ENCODE measurements around the gene GCK. TPM values are rescaled to one million over a fixed set of nuclear protein-coding genes. Genes with fewer than 3 reads are reported as not detected.

GCK gene
- total and polyA plus RNA-seq, 2 donors (not counting 3 experiments of a cell fraction or from before 2014, with no cell fraction given) = 0.17 to 0.51 TPM

- no peak overlapping the region for H3K4me3 ChIP-seq (replicated peaks in 1 of 3; ENCODE audit: insufficient read depth in 1 of 3, low read depth in 1 of 3, low read length in 3 of 3)
- H3K9me1 ChIP-seq (replicated peaks; ENCODE audit: control insufficient read depth, extremely low read depth, insufficient read depth, low read length) = no peaks in the 10 kb centered on the region
- H3K27ac ChIP-seq (ENCODE audit: insufficient read depth, low read depth, low read length) = no peak overlapping the region
- no peak overlapping the region for H2AFZ ChIP-seq (ENCODE audit: low read depth, low read length)
- no peaks in the 10 kb centered on the region for H4K20me1 ChIP-seq (replicated peaks; ENCODE audit: control insufficient read depth, extremely low read depth, insufficient read depth, low read length)
- H3K36me3 ChIP-seq (ENCODE audit: control insufficient read depth in 2 of 2, extremely low read depth in 1 of 2, insufficient read depth in 2 of 2, low read length in 2 of 2) = no peaks in the 10 kb centered on the region
- no TSS peak for BruUV-seq (replicated peaks)
- POLR2A ChIA-PET = no interaction called here
- dilution Hi-C loops (cut with MboI; ENCODE audit: extremely low pct_ligation_motif_present, low sequenced_read_pairs) (no loop called here), intact Hi-C loops (cut with micrococcal nuclease) (no loop called here)
- H3K9ac ChIP-seq (replicated peaks; ENCODE audit: extremely low read depth, insufficient read depth, low read length) = no peak overlapping the region
- FAIRE-seq (no peak), DNase-seq (ENCODE audit: low read depth, low spot score) (no peak)
- no peaks in the 10 kb centered on the region for H3K79me2 ChIP-seq (ENCODE audit: control insufficient read depth, insufficient read depth, low read length)
- H3K4me2 ChIP-seq (ENCODE audit: insufficient read depth, low read length) = no peak overlapping the region
- no peak for TF ChIP-seq JUN (IDR thresholded peaks at IDR 0.05; ENCODE audit: borderline replicate concordance, insufficient read depth, insufficient read length, low read depth)
- H3K27me3 ChIP-seq (ENCODE audit: control insufficient read depth in 2 of 2, insufficient read depth in 2 of 2, low read length in 2 of 2) = peaks cover 3 to 6% of the 10 kb centered on the region in 2 experiments
- CTCF ChIA-PET = no interaction called here
- H3K4me1 ChIP-seq (ENCODE audit: control insufficient read depth, extremely low read depth, insufficient read depth, low read length) = no peaks in the 10 kb centered on the region
- H3K9me3 ChIP-seq (replicated peaks; ENCODE audit: control insufficient read depth, insufficient read depth, low read length) = no peaks in the 10 kb centered on the region
Measured at GRCh38 chr7:44157116-44158080, 31.8 kb downstream of the GCK start.

GRCh38 chr7:44156453-44157010 lies 32.7 kb downstream of the GCK start:
- no peak overlapping the region for H2AFZ ChIP-seq (ENCODE audit: low read depth, low read length)
- H3K9me1 ChIP-seq (replicated peaks; ENCODE audit: control insufficient read depth, extremely low read depth, insufficient read depth, low read length) = no peaks in the 10 kb centered on the region
- ChIA-PET CTCF (no interaction called here), POLR2A (no interaction called here)
- H3K4me1 ChIP-seq (ENCODE audit: control insufficient read depth, extremely low read depth, insufficient read depth, low read length) = no peaks in the 10 kb centered on the region
- no peak overlapping the region for H3K27ac ChIP-seq (ENCODE audit: insufficient read depth, low read depth, low read length)
- no peak overlapping the region for H3K9ac ChIP-seq (replicated peaks; ENCODE audit: extremely low read depth, insufficient read depth, low read length)
- H3K36me3 ChIP-seq (ENCODE audit: control insufficient read depth in 2 of 2, extremely low read depth in 1 of 2, insufficient read depth in 2 of 2, low read length in 2 of 2) = no peaks in the 10 kb centered on the region
- H3K9me3 ChIP-seq (replicated peaks; ENCODE audit: control insufficient read depth, insufficient read depth, low read length) = no peaks in the 10 kb centered on the region
- no peak overlapping the region for H3K4me3 ChIP-seq (replicated peaks in 1 of 3; ENCODE audit: insufficient read depth in 1 of 3, low read depth in 1 of 3, low read length in 3 of 3)
- DNase-seq (ENCODE audit: low read depth, low spot score) (no peak), FAIRE-seq (no peak)
- peaks cover 0 to 2% of the 10 kb centered on the region in 2 experiments for H3K27me3 ChIP-seq (ENCODE audit: control insufficient read depth in 2 of 2, insufficient read depth in 2 of 2, low read length in 2 of 2)
- no peak overlapping the region for H3K4me2 ChIP-seq (ENCODE audit: insufficient read depth, low read length)
- no peak for TF ChIP-seq POLR2AphosphoS5 (IDR thresholded peaks at IDR 0.05; ENCODE audit: insufficient read depth, low read depth, low read length)
- no peak for TF ChIP-seq EZH2 (IDR thresholded peaks at IDR 0.05; ENCODE audit: borderline replicate concordance, low read depth, low read length, severe bottlenecking)
- TF ChIP-seq FOS (IDR thresholded peaks at IDR 0.05; ENCODE audit: borderline replicate concordance, insufficient read depth, low read length) = no peak
- TF ChIP-seq GATA2 (IDR thresholded peaks at IDR 0.05; ENCODE audit: insufficient read depth, insufficient read length, low read depth, low read length) = no peak
- no peak for TF ChIP-seq CTCF (IDR thresholded peaks at IDR 0.05; ENCODE audit: extremely low read depth in 1 of 2, insufficient read depth in 1 of 2, low read depth in 1 of 2, low read length in 2 of 2)
- no peak for TF ChIP-seq MYC (IDR thresholded peaks at IDR 0.05; ENCODE audit: low read depth, low read length)
- TF ChIP-seq POLR2A (IDR thresholded peaks at IDR 0.05; ENCODE audit: low read depth, low read length) = no peak
- TF ChIP-seq MAX (IDR thresholded peaks at IDR 0.05; ENCODE audit: insufficient read depth, insufficient read length) = no peak
- no peak for TF ChIP-seq JUN (IDR thresholded peaks at IDR 0.05; ENCODE audit: borderline replicate concordance, insufficient read depth, insufficient read length, low read depth)
- intact Hi-C loops (cut with micrococcal nuclease) (no loop called here), dilution Hi-C loops (cut with MboI; ENCODE audit: extremely low pct_ligation_motif_present, low sequenced_read_pairs) (no loop called here)
- no peaks in the 10 kb centered on the region for H3K79me2 ChIP-seq (ENCODE audit: control insufficient read depth, insufficient read depth, low read length)
- no peaks in the 10 kb centered on the region for H4K20me1 ChIP-seq (replicated peaks; ENCODE audit: control insufficient read depth, extremely low read depth, insufficient read depth, low read length)
- BruUV-seq (replicated peaks) = no TSS peak
